IMR-90 (cell line): ENCODE results near the gene DUSP8. TPM values are rescaled to one million over a fixed set of nuclear protein-coding genes. Genes with fewer than 3 reads are reported as not detected.

Experiments used
- ATAC-seq: fragments of 200-7000 bp; cut with Tn5 transposase; 2 replicates; pipeline ENCODE4 v1.9.1; 2020; ENCODE audit warnings: low read depth, mild to moderate bottlenecking, moderate library complexity
- BruUV-seq: library from RNA; stranded (reverse); fragments of 400-500 nt; replicated peaks from 2 replicates; lab custom pipeline; 2021; lab: Mats Ljungman, UMichigan
- CTCF ChIA-PET: fragments of 300-600 bp; formaldehyde crosslinking; extraction: SDS; loops from one replicate; lab custom pipeline; 2021; ENCODE audit warnings: antibody characterized with exemption; lab: Yijun Ruan, JAX
- POLR2A ChIA-PET: fragments of 300-600 bp; sonication (Branson Sonifier 250); formaldehyde crosslinking; loops from one replicate; lab custom pipeline; 2022; ENCODE audit warnings: antibody characterized with exemption; ENCODE audit not compliant: unreplicated experiment; lab: Charles Lee
- DNase-seq: peaks from one replicate; pipeline ENCODE4 v3.0.0; 2013
- H2AFZ ChIP-seq: replicated peaks from 2 replicates; pipeline ENCODE3; 2013; ENCODE audit warnings: low read length, mild to moderate bottlenecking; ENCODE audit not compliant: poor library complexity
- H2AK5ac ChIP-seq: 2 replicates; pipeline ENCODE4 v1.6.1; 2013; ENCODE audit warnings: low read depth, low read length, inconsistent platforms
- H2AK9ac ChIP-seq: replicated peaks from 2 replicates; pipeline ENCODE3; 2013; ENCODE audit warnings: mild to moderate bottlenecking, low read depth, low read length, moderate library complexity; ENCODE audit not compliant: poor library complexity
- H2BK120ac ChIP-seq: 2 replicates; pipeline ENCODE4 v1.6.1; 2013; ENCODE audit warnings: low read depth, low read length, inconsistent platforms
- H2BK15ac ChIP-seq: 3 replicates; pipeline ENCODE4 v1.6.1; 2013; ENCODE audit warnings: low read depth, low read length, inconsistent platforms
- H2BK20ac ChIP-seq: 2 replicates; pipeline ENCODE4 v1.6.1; 2013; ENCODE audit warnings: low read depth, mild to moderate bottlenecking, inconsistent platforms, low read length, moderate library complexity
- H2BK5ac ChIP-seq: 2 replicates; pipeline ENCODE4 v1.6.1; 2013; ENCODE audit warnings: mild to moderate bottlenecking, low read depth, low read length, inconsistent platforms; ENCODE audit not compliant: poor library complexity, severe bottlenecking
- H3K14ac ChIP-seq: replicated peaks from 2 replicates; pipeline ENCODE4 v1.6.1; 2013; ENCODE audit warnings: low read depth, low read length, inconsistent platforms
- H3K18ac ChIP-seq: 2 replicates; pipeline ENCODE4 v1.6.1; 2013; ENCODE audit warnings: low read depth, low read length, control low read depth
- H3K23ac ChIP-seq: 2 replicates; pipeline ENCODE4 v1.6.1; 2013; ENCODE audit warnings: low read depth, low read length, inconsistent platforms
- H3K27ac ChIP-seq: 2 replicates; pipeline ENCODE4 v1.5.1; 2013; ENCODE audit warnings: mild to moderate bottlenecking, control low read depth, low read length; ENCODE audit not compliant: insufficient read depth
- H3K27me3 ChIP-seq: 2 replicates; pipeline ENCODE4 v1.6.1; 2013; ENCODE audit warnings: low read length; ENCODE audit not compliant: control insufficient read depth, insufficient read depth
- H3K36me3 ChIP-seq: 2 replicates; pipeline ENCODE4 v1.6.1; 2013; ENCODE audit warnings: low read length, mixed read lengths; ENCODE audit not compliant: control insufficient read depth, insufficient read depth
- H3K4ac ChIP-seq: 2 replicates; pipeline ENCODE4 v1.6.1; 2013; ENCODE audit warnings: low read depth, low read length, inconsistent platforms
- H3K4me1 ChIP-seq: 2 replicates; pipeline ENCODE4 v1.6.1; 2013; ENCODE audit warnings: low read length, mixed read lengths; ENCODE audit not compliant: control insufficient read depth, insufficient read depth
- H3K4me2 ChIP-seq: 2 replicates; pipeline ENCODE4 v1.6.1; 2013; ENCODE audit warnings: low read depth, mild to moderate bottlenecking, control low read depth, low read length, moderate library complexity
- H3K4me3 ChIP-seq: 2 replicates; pipeline ENCODE4 v1.5.1; 2013; ENCODE audit warnings: low read depth, mild to moderate bottlenecking, control low read depth, low read length, moderate library complexity; ENCODE audit not compliant: insufficient read depth
- H3K56ac ChIP-seq: 2 replicates; pipeline ENCODE4 v1.6.1; 2013; ENCODE audit warnings: low read length, inconsistent platforms; ENCODE audit not compliant: insufficient read depth; ENCODE audit errors: extremely low read depth
- H3K79me1 ChIP-seq, 2 experiments: 2 replicates each; pipeline ENCODE4 v1.6.1; 2013; ENCODE audit warnings: low read length in 2 of 2, inconsistent platforms in 1 of 2, low read depth in 1 of 2
- H3K9ac ChIP-seq: 2 replicates; pipeline ENCODE4 v1.6.1; 2013; ENCODE audit warnings: low read depth, low read length, control low read depth
- H3K9me1 ChIP-seq: 2 replicates; pipeline ENCODE4 v1.6.1; 2013; ENCODE audit warnings: low read length, inconsistent platforms; ENCODE audit not compliant: insufficient read depth
- H3K9me3 ChIP-seq: 2 replicates; pipeline ENCODE4 v1.6.1; 2013; ENCODE audit warnings: low read length; ENCODE audit not compliant: control insufficient read depth, insufficient read depth
- H4K20me1 ChIP-seq: 2 replicates; pipeline ENCODE4 v1.6.1; 2013; ENCODE audit warnings: low read length, inconsistent platforms; ENCODE audit not compliant: insufficient read depth
- H4K5ac ChIP-seq: 2 replicates; pipeline ENCODE4 v1.6.1; 2013; ENCODE audit warnings: mild to moderate bottlenecking, low read depth, low read length, control low read depth
- H4K8ac ChIP-seq, 2 experiments: 2 replicates each; pipeline ENCODE4 v1.6.1; 2013; ENCODE audit warnings: low read depth in 2 of 2, low read length in 2 of 2, control low read depth in 1 of 2, inconsistent platforms in 1 of 2
- H4K91ac ChIP-seq: 2 replicates; pipeline ENCODE4 v1.6.1; 2013; ENCODE audit warnings: low read depth, low read length, inconsistent platforms; ENCODE audit not compliant: insufficient read depth
- BHLHE40 ChIP-seq: fragments of 150-350 bp; IDR thresholded peaks from 2 replicates; pipeline ENCODE4 v1.6.1; 2016; ENCODE audit warnings: mild to moderate bottlenecking, low read depth, low read length
- CEBPB ChIP-seq: IDR thresholded peaks from 2 replicates; pipeline ENCODE4 v1.6.1; 2012; ENCODE audit warnings: low read depth, low read length, improper control_type of control experiment
- CHD1 ChIP-seq: IDR thresholded peaks from 2 replicates; pipeline ENCODE4 v1.6.1; 2012; ENCODE audit warnings: low read depth, low read length, improper control_type of control experiment
- CTCF ChIP-seq: conservative IDR thresholded peaks from 2 replicates; pipeline ENCODE4 v1.5.1; 2012; ENCODE audit warnings: mild to moderate bottlenecking, low read depth, low read length, improper control_type of control experiment
- ELK1 ChIP-seq: fragments of 150-350 bp; IDR thresholded peaks from 2 replicates; pipeline ENCODE4 v1.6.1; 2016; ENCODE audit warnings: low read depth, mild to moderate bottlenecking, low read length, moderate library complexity, borderline replicate concordance
- FOS ChIP-seq: fragments of 150-350 bp; IDR thresholded peaks from 2 replicates; pipeline ENCODE4 v1.6.1; 2016; ENCODE audit warnings: low read depth, low read length
- MAFK ChIP-seq: IDR thresholded peaks from 2 replicates; pipeline ENCODE4 v1.6.1; 2012; ENCODE audit warnings: low read depth, low read length, improper control_type of control experiment
- MAZ ChIP-seq: IDR thresholded peaks from 2 replicates; pipeline ENCODE4 v1.6.1; 2012; ENCODE audit warnings: low read depth, mild to moderate bottlenecking, low read length, improper control_type of control experiment, moderate library complexity, borderline replicate concordance
- MXI1 ChIP-seq: IDR thresholded peaks from 2 replicates; pipeline ENCODE4 v1.6.1; 2012; ENCODE audit warnings: low read depth, mild to moderate bottlenecking, low read length, moderate library complexity, borderline replicate concordance
- NFE2L2 ChIP-seq: fragments of 150-350 bp; IDR thresholded peaks from 2 replicates; pipeline ENCODE4 v1.6.1; 2016; ENCODE audit warnings: low read depth, mild to moderate bottlenecking, low read length
- POLR2A ChIP-seq: IDR thresholded peaks from 2 replicates; pipeline ENCODE4 v1.6.1; 2012; ENCODE audit warnings: mild to moderate bottlenecking, low read depth, low read length
- RAD21 ChIP-seq: IDR thresholded peaks from 2 replicates; pipeline ENCODE4 v1.6.1; 2012; ENCODE audit warnings: low read length, improper control_type of control experiment
- RCOR1 ChIP-seq: IDR thresholded peaks from 2 replicates; pipeline ENCODE4 v1.6.1; 2012; ENCODE audit warnings: mild to moderate bottlenecking, low read length, improper control_type of control experiment; ENCODE audit not compliant: insufficient replicate concordance
- RFX5 ChIP-seq: IDR thresholded peaks from 2 replicates; pipeline ENCODE4 v1.8.0; 2012; ENCODE audit warnings: low read depth, mild to moderate bottlenecking, low read length, moderate library complexity
- SMC3 ChIP-seq: fragments of 150-350 bp; IDR thresholded peaks from 2 replicates; pipeline ENCODE4 v1.6.1; 2016; ENCODE audit warnings: low read depth, mild to moderate bottlenecking, antibody characterized with exemption, low read length, moderate library complexity
- USF2 ChIP-seq: fragments of 150-350 bp; IDR thresholded peaks from 2 replicates; pipeline ENCODE4 v1.6.1; 2017; ENCODE audit warnings: mild to moderate bottlenecking, antibody characterized with exemption, low read length, low read depth
- WGBS, 2 experiments: methylation state at CpG; one replicate each; pipeline versions ENCODE4 v1.1.5 to v1.1.7; 2013; ENCODE audit warnings: missing lambda C conversion rate in 2 of 2; ENCODE audit not compliant: insufficient read length in 1 of 2; ENCODE audit errors: extremely low coverage in 2 of 2; 5-methylcytosine and 5-hydroxymethylcytosine counted together
- dilution Hi-C: fragments of 300-500 bp; cut with HindIII; formaldehyde crosslinking; loops from one replicate; pipeline ENCODE4 v1.14.3; 2018; ENCODE audit warnings: low sequenced_read_pairs; ENCODE audit not compliant: unreplicated experiment
- in situ Hi-C: fragments of 300-500 bp; cut with MboI; formaldehyde crosslinking; loops from 3 replicates; pipeline ENCODE4 v1.14.3; 2019; ENCODE audit warnings: low sequenced_read_pairs, inconsistent platforms, mixed read lengths
- intact Hi-C: fragments of 100-400 bp; cut with micrococcal nuclease; formaldehyde crosslinking; loops from 2 replicates; pipeline ENCODE4 v1.10.0; 2022
- polyA plus RNA-seq, 3 experiments: library from polyadenylated mRNA; depleted of rRNA; stranded (reverse); fragments of >200 nt; gene quantifications; 2 replicates each; pipeline ENCODE4 v1.2.3, GENCODE V29; 2012; ENCODE audit warnings: low replicate concordance in 1 of 3
- total RNA-seq: library from RNA; depleted of rRNA; stranded (reverse); fragments of >200 nt; gene quantifications from 2 replicates; pipeline ENCODE4 v1.2.3, GENCODE V29; 2012

The DUSP8 gene
- total and polyA plus RNA-seq, 2 of the 4 experiments (the other 2 are of a cell fraction): 0.72 to 4.2 TPM

GRCh38 chr11:1597331-1597993 lies 25.4 kb upstream of the DUSP8 start:
- no peaks in the 10 kb centered on the region for H4K20me1 ChIP-seq
- H3K14ac ChIP-seq: no peak overlapping the region
- H2BK20ac ChIP-seq: no peak overlapping the region
- DNase-seq (no peak), ATAC-seq (no peak)
- no peak overlapping the region for H3K23ac ChIP-seq
- 60% methylated on average over 6 of the region's 10 CpGs; no CpG with 5 or more reads in 1 of the 2 experiments for WGBS, 2 experiments
- no peak overlapping the region for H3K4me2 ChIP-seq
- no peak for TF ChIP-seq BHLHE40
- no peak for TF ChIP-seq MAZ
- TF ChIP-seq RAD21: no peak
- no peak for TF ChIP-seq CHD1
- no peak for TF ChIP-seq RCOR1
- no peak for TF ChIP-seq POLR2A
- TF ChIP-seq CEBPB: no peak
- TF ChIP-seq FOS: no peak
- TF ChIP-seq NFE2L2: no peak
- no peak for TF ChIP-seq MXI1
- no peak for TF ChIP-seq SMC3
- no peak for TF ChIP-seq CTCF
- TF ChIP-seq MAFK: no peak
- no peak for TF ChIP-seq USF2
- no peak for TF ChIP-seq RFX5
- no peak for TF ChIP-seq ELK1
- H2AK5ac ChIP-seq: no peak overlapping the region
- H3K79me1 ChIP-seq: no peaks in the 10 kb centered on the region
- H3K4me1 ChIP-seq: no peaks in the 10 kb centered on the region
- dilution Hi-C loops: no loop called here
- BruUV-seq: no TSS peak
- no peak overlapping the region for H3K56ac ChIP-seq
- intact Hi-C loops: no loop called here
- ChIA-PET CTCF (no interaction called here), POLR2A (no interaction called here)
- H3K27ac ChIP-seq: no peak overlapping the region
- H2AK9ac ChIP-seq: no peak overlapping the region
- in situ Hi-C loops: no loop called here
- H3K9me3 ChIP-seq: no peaks in the 10 kb centered on the region
- no peaks in the 10 kb centered on the region for H3K36me3 ChIP-seq
- H2BK15ac ChIP-seq: no peak overlapping the region
- no peak overlapping the region for H3K4me3 ChIP-seq
- no peak overlapping the region for H3K18ac ChIP-seq
- no peak overlapping the region for H4K91ac ChIP-seq
- H3K27me3 ChIP-seq: peaks cover 43% of the 10 kb centered on the region
- H3K9ac ChIP-seq: no peak overlapping the region
- H4K8ac ChIP-seq: no peak overlapping the region
- H2BK5ac ChIP-seq: no peak overlapping the region
- no peak overlapping the region for H4K5ac ChIP-seq
- no peak overlapping the region for H3K4ac ChIP-seq
- H2AFZ ChIP-seq: no peak overlapping the region
- no peaks in the 10 kb centered on the region for H3K9me1 ChIP-seq
- no peak overlapping the region for H2BK120ac ChIP-seq
